Measurements from ENCODE around the gene MRLN.

The MRLN gene

GRCh38 chr10:59702347-59702746 is 50.9 kb downstream of the MRLN start:
- DNase-seq = no peak

DNA sequence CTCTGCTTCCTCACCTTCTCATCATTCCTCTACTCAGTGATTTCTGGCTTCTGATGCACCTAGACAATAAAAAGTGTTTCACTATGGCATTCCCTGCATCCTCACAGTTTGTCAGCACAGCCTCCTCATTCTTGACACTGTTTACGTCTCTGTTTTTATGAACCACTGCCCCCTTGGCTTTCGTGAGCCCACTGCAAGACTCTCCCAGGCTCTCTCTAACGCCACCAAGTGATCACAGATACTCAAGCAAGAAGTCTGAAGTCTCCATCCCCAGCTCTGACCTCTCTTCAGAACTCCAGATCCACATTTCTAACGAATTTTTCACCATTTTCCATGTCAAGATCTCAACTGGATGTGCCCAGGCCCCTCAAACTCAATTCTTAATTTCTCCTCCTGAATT is 52.5 kb downstream of the MRLN start:
- no peak for DNase-seq

DNA sequence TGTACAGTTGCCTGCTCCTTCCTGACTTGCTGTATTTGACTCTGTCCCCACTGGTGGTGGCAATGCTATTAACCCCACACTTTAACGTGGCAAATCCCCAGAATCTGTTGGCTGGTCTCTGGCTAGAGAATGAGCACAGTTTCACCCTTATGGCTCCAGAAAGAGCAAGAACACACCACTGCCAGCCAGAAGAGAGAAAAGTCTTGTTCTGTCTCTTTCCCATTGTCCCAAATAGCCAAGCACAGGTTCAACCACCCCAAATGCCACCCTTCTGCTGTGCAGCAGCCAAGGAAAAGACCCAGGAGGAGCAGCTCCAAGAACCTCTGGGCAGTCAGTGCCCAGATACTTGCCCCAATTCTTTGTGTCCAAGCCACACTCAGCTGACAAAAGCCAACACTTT is 54.9 kb downstream of the MRLN start:
- DNase-seq = no peak

- DNase-seq = no peak
Measured at GRCh38 chr10:59695637-59696036, 57.6 kb downstream of the MRLN start.

- DNase-seq = no peak
Measured at GRCh38 chr10:59694936-59695335, 58.3 kb downstream of the MRLN start.

DNA sequence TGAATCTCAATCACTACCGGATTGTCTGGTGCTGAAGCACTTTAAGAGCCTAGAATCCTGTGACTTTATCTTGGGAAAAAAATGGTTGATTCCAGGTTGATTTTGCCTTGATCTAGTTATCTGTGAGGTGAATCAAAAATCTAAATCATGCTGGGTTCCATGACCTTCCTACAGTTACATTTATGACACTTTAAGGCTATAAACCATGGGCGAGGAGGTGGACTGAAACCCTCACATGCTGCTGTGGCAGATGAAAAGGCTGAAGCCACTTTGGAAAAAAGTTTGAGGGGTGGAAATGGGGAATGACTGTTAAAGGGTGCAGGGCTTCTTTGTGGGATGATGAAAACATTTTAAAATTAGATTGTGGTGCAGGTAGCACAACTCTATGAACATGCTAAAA is 61.1 kb downstream of the MRLN start:
- DNase-seq = no peak

DNA sequence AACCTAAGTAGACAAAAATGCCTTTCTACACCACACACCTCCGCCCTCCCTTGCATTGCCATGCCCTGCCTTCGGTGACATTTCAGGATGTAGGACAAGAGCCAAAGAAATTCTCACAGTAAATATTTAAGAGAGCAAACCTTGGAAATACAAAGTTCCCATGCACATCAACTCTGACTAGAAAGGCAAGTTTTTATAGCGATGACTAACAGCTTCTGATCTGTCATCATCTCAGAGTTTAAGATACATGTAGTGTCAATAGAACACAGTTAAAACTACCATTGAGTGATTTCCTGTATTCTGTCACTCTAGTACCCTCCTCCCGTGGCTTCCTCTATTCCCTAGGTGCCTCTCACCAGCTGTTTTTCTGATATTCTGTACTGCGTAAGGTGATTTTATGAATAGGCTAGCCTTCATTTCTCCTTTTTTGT is 64.3 kb downstream of the MRLN start:
- DNase-seq = no peak

GRCh38 chr10:59687657-59688056 is 65.6 kb downstream of the MRLN start:
- no peak for DNase-seq

Data from stimulated activated CD4-positive, alpha-beta T cell treated with anti-CD3 and anti-CD28 coated beads, Interleukin-12 subunit alpha, Interleukin-12 subunit beta, amount 100 ng/mL, for 4 hours (primary cell).